Activated T-cell treated with anti-CD3 and anti-CD28 coated beads, Interleukin-2, amount 50 U/mL, for 72 hours (primary cell): Measurements from ENCODE around the gene UGT1A8. TPM values are rescaled to one million over a fixed set of nuclear protein-coding genes. Genes with fewer than 3 reads are reported as not detected.

Source experiments
- ATAC-seq, 2 donors: fragments of 150-1000 bp; cut with Tn5 transposase; replicated peaks in 1 of 2; 2 replicates each; pipeline ENCODE4 v1.10.0; 2021; ENCODE audit warnings: moderate library complexity in 2 of 2, mild to moderate bottlenecking in 1 of 2
- DNase-seq, 2 donors: peaks; one replicate each; pipeline ENCODE4 v3.0.0; 2021 to 2022; ENCODE audit warnings: mixed read lengths in 1 of 2
- H3K27ac Mint-ChIP-seq: one replicate; pipeline ENCODE4 v1.8.0; 2022; ENCODE audit warnings: mild to moderate bottlenecking, moderate library complexity, mixed read lengths
- H3K27me3 Mint-ChIP-seq: one replicate; pipeline ENCODE4 v1.8.0; 2022; ENCODE audit warnings: low read depth, mixed read lengths
- H3K36me3 Mint-ChIP-seq, 2 donors: one replicate each; pipeline ENCODE4 v1.8.0; 2022; ENCODE audit warnings: mixed read lengths in 2 of 2, mild to moderate bottlenecking in 1 of 2; ENCODE audit not compliant: insufficient read depth in 2 of 2
- H3K4me1 Mint-ChIP-seq: one replicate; pipeline ENCODE4 v1.8.0; 2022; ENCODE audit warnings: low read depth, mixed read lengths
- H3K4me3 Mint-ChIP-seq, 2 donors: one replicate each; pipeline ENCODE4 v1.8.0; 2022; ENCODE audit warnings: mild to moderate bottlenecking in 2 of 2, mixed read lengths in 2 of 2, moderate library complexity in 2 of 2
- H3K9me3 Mint-ChIP-seq, 2 donors: one replicate each; pipeline ENCODE4 v1.8.0; 2022; ENCODE audit warnings: mixed read lengths in 2 of 2
- total RNA-seq, 2 donors: library from RNA; stranded (reverse); gene quantifications; one replicate each; pipeline ENCODE4 v1.2.3, GENCODE V29; 2022

The UGT1A8 gene
- total RNA-seq, 2 donors from 2014 or later, result not detected

- Mint-ChIP-seq H3K36me3 (no peaks in the 10 kb centered on the region), H3K4me3 (no peak overlapping the region), H3K9me3 (no peaks in the 10 kb centered on the region), H3K4me1 (no peaks in the 10 kb centered on the region), H3K27me3 (peaks cover 19% of the 10 kb centered on the region), H3K27ac (no peak overlapping the region)
- ATAC-seq (no peak), DNase-seq (no peak)
Observed at GRCh38 chr2:233679196-233679595, 61.8 kb downstream of the UGT1A8 start.

- Mint-ChIP-seq H3K36me3 (no peaks in the 10 kb centered on the region), H3K4me3 (no peak overlapping the region), H3K27ac (no peak overlapping the region), H3K4me1 (no peaks in the 10 kb centered on the region), H3K9me3 (no peaks in the 10 kb centered on the region), H3K27me3 (peaks cover 19% of the 10 kb centered on the region)
- ATAC-seq (no peak), DNase-seq (no peak)
Observed at GRCh38 chr2:233680361-233681045, 63.1 kb downstream of the UGT1A8 start.

- Mint-ChIP-seq H3K9me3 (no peaks in the 10 kb centered on the region), H3K36me3 (no peaks in the 10 kb centered on the region), H3K4me3 (no peak within 1 kb of the TSS), H3K4me1 (no peaks in the 10 kb centered on the region), H3K27me3 (peaks cover 10% of the 10 kb centered on the region), H3K27ac (no peak within 1 kb of the TSS)
- ATAC-seq (no peak), DNase-seq (no peak)
Observed at GRCh38 chr2:233681521-233682099, 64.2 kb downstream of the UGT1A8 start, which contains the start of gene UGT1A7. TSS of gene UGT1A7 (plus strand) at chr2:233681901. CDS start at chr2:233681938, 37 bp downstream.

- no peak overlapping the region for H3K4me3 Mint-ChIP-seq
- DNase-seq (no peak), ATAC-seq (no peak)
- H3K9me3 Mint-ChIP-seq, result no peaks in the 10 kb centered on the region
- no peaks in the 10 kb centered on the region for H3K36me3 Mint-ChIP-seq
- no peaks in the 10 kb centered on the region for H3K27me3 Mint-ChIP-seq
- no peaks in the 10 kb centered on the region for H3K4me1 Mint-ChIP-seq
- no peak overlapping the region for H3K27ac Mint-ChIP-seq
Observed at GRCh38 chr2:233684640-233685039, 67.2 kb downstream of the UGT1A8 start.

- no peak for ATAC-seq
Observed at GRCh38 chr2:233686928-233687327, 69.5 kb downstream of the UGT1A8 start.

GRCh38 chr2:233688341-233688740, 70.9 kb downstream of the UGT1A8 start:
- no peak for DNase-seq

More at GRCh38 chr2:233686928-233687327, 69.5 kb downstream of the UGT1A8 start:
- H3K27ac Mint-ChIP-seq, result no peak overlapping the region
- no peaks in the 10 kb centered on the region for H3K9me3 Mint-ChIP-seq
- H3K27me3 Mint-ChIP-seq, result no peaks in the 10 kb centered on the region
- H3K36me3 Mint-ChIP-seq, result no peaks in the 10 kb centered on the region
- no peak overlapping the region for H3K4me3 Mint-ChIP-seq
- H3K4me1 Mint-ChIP-seq, result no peaks in the 10 kb centered on the region
- DNase-seq, result no peak

GRCh38 chr2:233689031-233689430, 71.6 kb downstream of the UGT1A8 start:
- Mint-ChIP-seq H3K27ac (no peak overlapping the region), H3K4me1 (no peaks in the 10 kb centered on the region), H3K27me3 (peaks cover 5% of the 10 kb centered on the region), H3K4me3 (no peak overlapping the region), H3K9me3 (no peaks in the 10 kb centered on the region), H3K36me3 (no peaks in the 10 kb centered on the region)
- DNase-seq (no peak), ATAC-seq (no peak)

More at GRCh38 chr2:233688341-233688740, 70.9 kb downstream of the UGT1A8 start:
- no peak for ATAC-seq
- Mint-ChIP-seq H3K4me3 (no peak overlapping the region), H3K9me3 (no peaks in the 10 kb centered on the region), H3K4me1 (no peaks in the 10 kb centered on the region), H3K36me3 (no peaks in the 10 kb centered on the region), H3K27ac (no peak overlapping the region), H3K27me3 (no peaks in the 10 kb centered on the region)

GRCh38 chr2:233689501-233689900, 72.1 kb downstream of the UGT1A8 start:
- Mint-ChIP-seq H3K27ac (no peak overlapping the region), H3K27me3 (peaks cover 5% of the 10 kb centered on the region), H3K36me3 (no peaks in the 10 kb centered on the region), H3K9me3 (no peaks in the 10 kb centered on the region), H3K4me1 (no peaks in the 10 kb centered on the region), H3K4me3 (no peak overlapping the region)
- no peak for DNase-seq
- ATAC-seq, result no peak

GRCh38 chr2:233690444-233690843, 73.0 kb downstream of the UGT1A8 start:
- Mint-ChIP-seq H3K36me3 (no peaks in the 10 kb centered on the region), H3K4me1 (no peaks in the 10 kb centered on the region), H3K9me3 (no peaks in the 10 kb centered on the region), H3K27ac (no peak overlapping the region), H3K4me3 (no peak overlapping the region), H3K27me3 (peaks cover 5% of the 10 kb centered on the region)
- DNase-seq, result no peak
- no peak for ATAC-seq

- DNase-seq, result no peak
- no peak for ATAC-seq
- Mint-ChIP-seq H3K4me3 (no peak overlapping the region), H3K9me3 (no peaks in the 10 kb centered on the region), H3K27me3 (peaks cover 5% of the 10 kb centered on the region), H3K27ac (no peak overlapping the region), H3K36me3 (no peaks in the 10 kb centered on the region), H3K4me1 (no peaks in the 10 kb centered on the region)
Observed at GRCh38 chr2:233691443-233692433, 74.3 kb downstream of the UGT1A8 start.

- DNase-seq, result no peak
- Mint-ChIP-seq H3K4me1 (no peaks in the 10 kb centered on the region), H3K27ac (no peak within 1 kb of the TSS), H3K27me3 (peaks cover 5% of the 10 kb centered on the region), H3K36me3 (no peaks in the 10 kb centered on the region), H3K4me3 (no peak within 1 kb of the TSS), H3K9me3 (no peaks in the 10 kb centered on the region)
- ATAC-seq, result no peak
Observed at GRCh38 chr2:233692648-233693047, 75.2 kb downstream of the UGT1A8 start, which contains the start of gene UGT1A6. TSS of gene UGT1A6 (plus strand) at chr2:233692890. CDS start at chr2:233693005, 115 bp downstream.

- Mint-ChIP-seq H3K36me3 (no peaks in the 10 kb centered on the region), H3K9me3 (no peaks in the 10 kb centered on the region), H3K27ac (no peak overlapping the region), H3K4me3 (no peak overlapping the region), H3K27me3 (peaks cover 5% of the 10 kb centered on the region), H3K4me1 (no peaks in the 10 kb centered on the region)
- ATAC-seq (no peak), DNase-seq (no peak)
Observed at GRCh38 chr2:233693963-233694362, 76.5 kb downstream of the UGT1A8 start.

- Mint-ChIP-seq H3K36me3 (no peaks in the 10 kb centered on the region), H3K4me3 (no peak overlapping the region), H3K9me3 (no peaks in the 10 kb centered on the region), H3K27me3 (peaks cover 2% of the 10 kb centered on the region), H3K27ac (no peak overlapping the region), H3K4me1 (no peaks in the 10 kb centered on the region)
- DNase-seq, result no peak
- no peak for ATAC-seq
Observed at GRCh38 chr2:233698740-233699139, 81.3 kb downstream of the UGT1A8 start.
